ENCODE results near the gene CNTN1. TPM values are rescaled to one million over a fixed set of nuclear protein-coding genes. Genes with fewer than 3 reads are reported as not detected.
"Not testable (repeated sequence)": the region's sequence is repeated elsewhere in the genome, so short reads cannot be mapped to it uniquely, and the experiment has no call there.

CNTN1 gene
- total RNA-seq, 1 donor from 2014 or later: 11.7 TPM

- DNase-seq (ENCODE audit: low spot score): no peak
Measured at GRCh38 chr12:41034686-41035085, 342.4 kb downstream of the CNTN1 start.

GRCh38 chr12:41039461-41039860 lies 347.2 kb downstream of the CNTN1 start:
- no peak for DNase-seq (ENCODE audit: low spot score)

- DNase-seq (ENCODE audit: low spot score): no peak
Measured at GRCh38 chr12:41045509-41045908, 353.3 kb downstream of the CNTN1 start.

- DNase-seq (ENCODE audit: low spot score): no peak
Measured at GRCh38 chr12:41049033-41049432, 356.8 kb downstream of the CNTN1 start.

- DNase-seq (ENCODE audit: low spot score): no peak
Measured at GRCh38 chr12:41051954-41052353, 359.7 kb downstream of the CNTN1 start.

GRCh38 chr12:41052441-41052840 lies 360.2 kb downstream of the CNTN1 start:
- no peak for DNase-seq (ENCODE audit: low spot score)

GRCh38 chr12:41053046-41053445 lies 360.8 kb downstream of the CNTN1 start:
- no peak for DNase-seq (ENCODE audit: low spot score)

GRCh38 chr12:41055875-41056577 lies 363.8 kb downstream of the CNTN1 start:
- no peak for DNase-seq (ENCODE audit: low spot score)

GRCh38 chr12:41058266-41058665 lies 366.0 kb downstream of the CNTN1 start:
- DNase-seq (ENCODE audit: low spot score): no peak

- DNase-seq (ENCODE audit: low spot score): no peak
Measured at GRCh38 chr12:41061192-41061591, 369.0 kb downstream of the CNTN1 start.

- no peak for DNase-seq (ENCODE audit: low spot score)
Measured at GRCh38 chr12:41064411-41064810, 372.2 kb downstream of the CNTN1 start.

- DNase-seq (ENCODE audit: low spot score): no peak
Measured at GRCh38 chr12:41067941-41068645, 375.9 kb downstream of the CNTN1 start.

- no peak for DNase-seq (ENCODE audit: low spot score)
Measured at GRCh38 chr12:41073633-41074472, 381.6 kb downstream of the CNTN1 start.

- no peak for DNase-seq (ENCODE audit: low spot score)
Measured at GRCh38 chr12:41074473-41074769, 382.2 kb downstream of the CNTN1 start.

- no peak for DNase-seq (ENCODE audit: low spot score)
Measured at GRCh38 chr12:41076114-41076513, 383.9 kb downstream of the CNTN1 start.

- not testable (repeated sequence) for DNase-seq (ENCODE audit: low spot score)
Measured at GRCh38 chr12:41081241-41081640, 389.0 kb downstream of the CNTN1 start.

- no peak for DNase-seq (ENCODE audit: low spot score)
Measured at GRCh38 chr12:41089438-41089837, 397.2 kb downstream of the CNTN1 start.

GRCh38 chr12:41092115-41092514 lies 399.9 kb downstream of the CNTN1 start:
- no peak for DNase-seq (ENCODE audit: low spot score)

GRCh38 chr12:41096797-41097196 lies 404.6 kb downstream of the CNTN1 start:
- DNase-seq (ENCODE audit: low spot score): no peak

- no peak for DNase-seq (ENCODE audit: low spot score)
Measured at GRCh38 chr12:41100572-41100971, 408.3 kb downstream of the CNTN1 start.

- no peak for DNase-seq (ENCODE audit: low spot score)
Measured at GRCh38 chr12:41101806-41102205, 409.6 kb downstream of the CNTN1 start.

GRCh38 chr12:41103614-41104013 lies 411.4 kb downstream of the CNTN1 start:
- no peak for DNase-seq (ENCODE audit: low spot score)

GRCh38 chr12:41106315-41106714 lies 414.1 kb downstream of the CNTN1 start:
- no peak for DNase-seq (ENCODE audit: low spot score)
